Upper lobe of right lung (tissue), 1 donor: ENCODE measurements around the gene TTC28. TPM values are rescaled to one million over a fixed set of nuclear protein-coding genes. Genes with fewer than 3 reads are reported as not detected.

ENCODE experiments used
- ATAC-seq: fragments of 200-7000 bp; cut with Tn5 transposase; one replicate; pipeline ENCODE4 v1.9.1; 2020; ENCODE audit warnings: mild to moderate bottlenecking, moderate library complexity
- DNase-seq: peaks from one replicate; pipeline ENCODE4 v3.0.0-alpha.2; 2020
- H3K27ac ChIP-seq: fragments of 200-600 bp; one replicate; pipeline ENCODE4 v1.8.0; 2022
- H3K27me3 ChIP-seq: fragments of 200-600 bp; one replicate; pipeline ENCODE4 v1.8.0; 2022; ENCODE audit warnings: mild to moderate bottlenecking
- H3K36me3 ChIP-seq: fragments of 200-600 bp; one replicate; pipeline ENCODE4 v1.8.0; 2022
- H3K4me1 ChIP-seq: fragments of 200-600 bp; one replicate; pipeline ENCODE4 v1.8.0; 2022
- H3K4me3 ChIP-seq: fragments of 200-600 bp; one replicate; pipeline ENCODE4 v1.8.0; 2022; ENCODE audit warnings: mild to moderate bottlenecking
- H3K9me3 ChIP-seq: fragments of 200-600 bp; one replicate; pipeline ENCODE4 v1.8.0; 2022
- CTCF ChIP-seq: fragments of 200-600 bp; IDR thresholded peaks from one replicate; pipeline ENCODE4 v1.8.0; 2022; ENCODE audit warnings: antibody characterized with exemption
- intact Hi-C: fragments of 100-400 bp; cut with DNase I; formaldehyde crosslinking; loops from one replicate; pipeline ENCODE4 v1.11.0; 2022
- total RNA-seq: library from RNA; stranded (reverse); fragmentation: NEBNext Ultra II Directional; extraction: Animal tissue kit (Norgen Biotek cat#: 25700); gene quantifications from one replicate; pipeline ENCODE4 v1.2.1, GENCODE V29; 2021
- donor health status: DM: no; HTN: yes; CAD: no; lungs with severe emphysema.

TTC28 gene
- total RNA-seq, 1 donor from 2014 or later, result 48.7 TPM

GRCh38 chr22:28246397-28246796 is 433.2 kb downstream of the TTC28 start:
- Histone ChIP-seq H3K4me3 (no peak overlapping the region), H3K9me3 (no peaks in the 10 kb centered on the region), H3K4me1 (peaks cover 5% of the 10 kb centered on the region), H3K27ac (no peak overlapping the region), H3K27me3 (no peaks in the 10 kb centered on the region), H3K36me3 (no peaks in the 10 kb centered on the region)
- ATAC-seq, result no peak
- TF ChIP-seq CTCF, result no peak
- intact Hi-C loops, result no loop called here
- DNase-seq, result no peak

GRCh38 chr22:28245579-28246224 is 433.9 kb downstream of the TTC28 start:
- Histone ChIP-seq H3K36me3 (no peaks in the 10 kb centered on the region), H3K27ac (no peak overlapping the region), H3K9me3 (no peaks in the 10 kb centered on the region), H3K27me3 (no peaks in the 10 kb centered on the region), H3K4me3 (no peak overlapping the region), H3K4me1 (peaks cover 5% of the 10 kb centered on the region)
- intact Hi-C loops, result no loop called here
- DNase-seq (no peak), ATAC-seq (no peak)
- no peak for TF ChIP-seq CTCF

GRCh38 chr22:28244757-28245156 is 434.9 kb downstream of the TTC28 start:
- TF ChIP-seq CTCF, result no peak

GRCh38 chr22:28243539-28243938 is 436.1 kb downstream of the TTC28 start:
- ATAC-seq, result no peak
- TF ChIP-seq CTCF, result no peak
- Histone ChIP-seq H3K27me3 (no peaks in the 10 kb centered on the region), H3K36me3 (no peaks in the 10 kb centered on the region), H3K4me3 (no peak overlapping the region), H3K27ac (no peak overlapping the region), H3K4me1 (peaks cover 5% of the 10 kb centered on the region), H3K9me3 (no peaks in the 10 kb centered on the region)
- no peak for DNase-seq
- intact Hi-C loops, result no loop called here

More at GRCh38 chr22:28244757-28245156, 434.9 kb downstream of the TTC28 start:
- Histone ChIP-seq H3K4me3 (no peak overlapping the region), H3K27me3 (no peaks in the 10 kb centered on the region), H3K4me1 (peaks cover 5% of the 10 kb centered on the region), H3K27ac (no peak overlapping the region), H3K9me3 (no peaks in the 10 kb centered on the region), H3K36me3 (no peaks in the 10 kb centered on the region)
- ATAC-seq (no peak), DNase-seq (no peak)
- intact Hi-C loops, result no loop called here

GRCh38 chr22:28241656-28242290 is 437.9 kb downstream of the TTC28 start:
- TF ChIP-seq CTCF, result no peak
- Histone ChIP-seq H3K36me3 (no peaks in the 10 kb centered on the region), H3K4me3 (no peak overlapping the region), H3K4me1 (peaks cover 5% of the 10 kb centered on the region), H3K27me3 (no peaks in the 10 kb centered on the region), H3K9me3 (no peaks in the 10 kb centered on the region), H3K27ac (no peak overlapping the region)
- no peak for ATAC-seq
- DNase-seq, result no peak
- intact Hi-C loops, result no loop called here
